IMR-90 (cell line): ENCODE measurements around the gene ADAMTS14. TPM values are rescaled to one million over a fixed set of nuclear protein-coding genes. Genes with fewer than 3 reads are reported as not detected.

ENCODE experiments used
- ATAC-seq: fragments of 200-7000 bp; cut with Tn5 transposase; 2 replicates; pipeline ENCODE4 v1.9.1; 2020; ENCODE audit warnings: low read depth, mild to moderate bottlenecking, moderate library complexity
- BruUV-seq: library from RNA; stranded (reverse); fragments of 400-500 nt; replicated peaks from 2 replicates; lab custom pipeline; 2021; lab: Mats Ljungman, UMichigan
- CTCF ChIA-PET: fragments of 300-600 bp; formaldehyde crosslinking; extraction: SDS; loops from one replicate; lab custom pipeline; 2021; ENCODE audit warnings: antibody characterized with exemption; lab: Yijun Ruan, JAX
- POLR2A ChIA-PET: fragments of 300-600 bp; sonication (Branson Sonifier 250); formaldehyde crosslinking; loops from one replicate; lab custom pipeline; 2022; ENCODE audit warnings: antibody characterized with exemption; ENCODE audit not compliant: unreplicated experiment; lab: Charles Lee
- DNase-seq: peaks from one replicate; pipeline ENCODE4 v3.0.0; 2013
- H2AFZ ChIP-seq: replicated peaks from 2 replicates; pipeline ENCODE3; 2013; ENCODE audit warnings: low read length, mild to moderate bottlenecking; ENCODE audit not compliant: poor library complexity
- H2AK5ac ChIP-seq: 2 replicates; pipeline ENCODE4 v1.6.1; 2013; ENCODE audit warnings: low read depth, low read length, inconsistent platforms
- H2AK9ac ChIP-seq: replicated peaks from 2 replicates; pipeline ENCODE3; 2013; ENCODE audit warnings: mild to moderate bottlenecking, low read depth, low read length, moderate library complexity; ENCODE audit not compliant: poor library complexity
- H2BK120ac ChIP-seq: 2 replicates; pipeline ENCODE4 v1.6.1; 2013; ENCODE audit warnings: low read depth, low read length, inconsistent platforms
- H2BK15ac ChIP-seq: 3 replicates; pipeline ENCODE4 v1.6.1; 2013; ENCODE audit warnings: low read depth, low read length, inconsistent platforms
- H2BK20ac ChIP-seq: 2 replicates; pipeline ENCODE4 v1.6.1; 2013; ENCODE audit warnings: low read depth, mild to moderate bottlenecking, inconsistent platforms, low read length, moderate library complexity
- H2BK5ac ChIP-seq: 2 replicates; pipeline ENCODE4 v1.6.1; 2013; ENCODE audit warnings: mild to moderate bottlenecking, low read depth, low read length, inconsistent platforms; ENCODE audit not compliant: poor library complexity, severe bottlenecking
- H3K14ac ChIP-seq: replicated peaks from 2 replicates; pipeline ENCODE4 v1.6.1; 2013; ENCODE audit warnings: low read depth, low read length, inconsistent platforms
- H3K18ac ChIP-seq: 2 replicates; pipeline ENCODE4 v1.6.1; 2013; ENCODE audit warnings: low read depth, low read length, control low read depth
- H3K23ac ChIP-seq: 2 replicates; pipeline ENCODE4 v1.6.1; 2013; ENCODE audit warnings: low read depth, low read length, inconsistent platforms
- H3K27ac ChIP-seq: 2 replicates; pipeline ENCODE4 v1.5.1; 2013; ENCODE audit warnings: mild to moderate bottlenecking, control low read depth, low read length; ENCODE audit not compliant: insufficient read depth
- H3K27me3 ChIP-seq: 2 replicates; pipeline ENCODE4 v1.6.1; 2013; ENCODE audit warnings: low read length; ENCODE audit not compliant: control insufficient read depth, insufficient read depth
- H3K36me3 ChIP-seq: 2 replicates; pipeline ENCODE4 v1.6.1; 2013; ENCODE audit warnings: low read length, mixed read lengths; ENCODE audit not compliant: control insufficient read depth, insufficient read depth
- H3K4ac ChIP-seq: 2 replicates; pipeline ENCODE4 v1.6.1; 2013; ENCODE audit warnings: low read depth, low read length, inconsistent platforms
- H3K4me1 ChIP-seq: 2 replicates; pipeline ENCODE4 v1.6.1; 2013; ENCODE audit warnings: low read length, mixed read lengths; ENCODE audit not compliant: control insufficient read depth, insufficient read depth
- H3K4me2 ChIP-seq: 2 replicates; pipeline ENCODE4 v1.6.1; 2013; ENCODE audit warnings: low read depth, mild to moderate bottlenecking, control low read depth, low read length, moderate library complexity
- H3K4me3 ChIP-seq: 2 replicates; pipeline ENCODE4 v1.5.1; 2013; ENCODE audit warnings: low read depth, mild to moderate bottlenecking, control low read depth, low read length, moderate library complexity; ENCODE audit not compliant: insufficient read depth
- H3K56ac ChIP-seq: 2 replicates; pipeline ENCODE4 v1.6.1; 2013; ENCODE audit warnings: low read length, inconsistent platforms; ENCODE audit not compliant: insufficient read depth; ENCODE audit errors: extremely low read depth
- H3K79me1 ChIP-seq, 2 experiments: 2 replicates each; pipeline ENCODE4 v1.6.1; 2013; ENCODE audit warnings: low read length in 2 of 2, inconsistent platforms in 1 of 2, low read depth in 1 of 2
- H3K9ac ChIP-seq: 2 replicates; pipeline ENCODE4 v1.6.1; 2013; ENCODE audit warnings: low read depth, low read length, control low read depth
- H3K9me1 ChIP-seq: 2 replicates; pipeline ENCODE4 v1.6.1; 2013; ENCODE audit warnings: low read length, inconsistent platforms; ENCODE audit not compliant: insufficient read depth
- H3K9me3 ChIP-seq: 2 replicates; pipeline ENCODE4 v1.6.1; 2013; ENCODE audit warnings: low read length; ENCODE audit not compliant: control insufficient read depth, insufficient read depth
- H4K20me1 ChIP-seq: 2 replicates; pipeline ENCODE4 v1.6.1; 2013; ENCODE audit warnings: low read length, inconsistent platforms; ENCODE audit not compliant: insufficient read depth
- H4K5ac ChIP-seq: 2 replicates; pipeline ENCODE4 v1.6.1; 2013; ENCODE audit warnings: mild to moderate bottlenecking, low read depth, low read length, control low read depth
- H4K8ac ChIP-seq, 2 experiments: 2 replicates each; pipeline ENCODE4 v1.6.1; 2013; ENCODE audit warnings: low read depth in 2 of 2, low read length in 2 of 2, control low read depth in 1 of 2, inconsistent platforms in 1 of 2
- H4K91ac ChIP-seq: 2 replicates; pipeline ENCODE4 v1.6.1; 2013; ENCODE audit warnings: low read depth, low read length, inconsistent platforms; ENCODE audit not compliant: insufficient read depth
- BHLHE40 ChIP-seq: fragments of 150-350 bp; IDR thresholded peaks from 2 replicates; pipeline ENCODE4 v1.6.1; 2016; ENCODE audit warnings: mild to moderate bottlenecking, low read depth, low read length
- CEBPB ChIP-seq: IDR thresholded peaks from 2 replicates; pipeline ENCODE4 v1.6.1; 2012; ENCODE audit warnings: low read depth, low read length, improper control_type of control experiment
- FOS ChIP-seq: fragments of 150-350 bp; IDR thresholded peaks from 2 replicates; pipeline ENCODE4 v1.6.1; 2016; ENCODE audit warnings: low read depth, low read length
- MAFK ChIP-seq: IDR thresholded peaks from 2 replicates; pipeline ENCODE4 v1.6.1; 2012; ENCODE audit warnings: low read depth, low read length, improper control_type of control experiment
- MAZ ChIP-seq: IDR thresholded peaks from 2 replicates; pipeline ENCODE4 v1.6.1; 2012; ENCODE audit warnings: low read depth, mild to moderate bottlenecking, low read length, improper control_type of control experiment, moderate library complexity, borderline replicate concordance
- MXI1 ChIP-seq: IDR thresholded peaks from 2 replicates; pipeline ENCODE4 v1.6.1; 2012; ENCODE audit warnings: low read depth, mild to moderate bottlenecking, low read length, moderate library complexity, borderline replicate concordance
- NFE2L2 ChIP-seq: fragments of 150-350 bp; IDR thresholded peaks from 2 replicates; pipeline ENCODE4 v1.6.1; 2016; ENCODE audit warnings: low read depth, mild to moderate bottlenecking, low read length
- RCOR1 ChIP-seq: IDR thresholded peaks from 2 replicates; pipeline ENCODE4 v1.6.1; 2012; ENCODE audit warnings: mild to moderate bottlenecking, low read length, improper control_type of control experiment; ENCODE audit not compliant: insufficient replicate concordance
- SMC3 ChIP-seq: fragments of 150-350 bp; IDR thresholded peaks from 2 replicates; pipeline ENCODE4 v1.6.1; 2016; ENCODE audit warnings: low read depth, mild to moderate bottlenecking, antibody characterized with exemption, low read length, moderate library complexity
- WGBS, 2 experiments: methylation state at CpG; one replicate each; pipeline versions ENCODE4 v1.1.5 to v1.1.7; 2013; ENCODE audit warnings: missing lambda C conversion rate in 2 of 2; ENCODE audit not compliant: insufficient read length in 1 of 2; ENCODE audit errors: extremely low coverage in 2 of 2; 5-methylcytosine and 5-hydroxymethylcytosine counted together
- dilution Hi-C: fragments of 300-500 bp; cut with HindIII; formaldehyde crosslinking; loops from one replicate; pipeline ENCODE4 v1.14.3; 2018; ENCODE audit warnings: low sequenced_read_pairs; ENCODE audit not compliant: unreplicated experiment
- in situ Hi-C: fragments of 300-500 bp; cut with MboI; formaldehyde crosslinking; loops from 3 replicates; pipeline ENCODE4 v1.14.3; 2019; ENCODE audit warnings: low sequenced_read_pairs, inconsistent platforms, mixed read lengths
- intact Hi-C: fragments of 100-400 bp; cut with micrococcal nuclease; formaldehyde crosslinking; loops from 2 replicates; pipeline ENCODE4 v1.10.0; 2022
- polyA plus RNA-seq, 3 experiments: library from polyadenylated mRNA; depleted of rRNA; stranded (reverse); fragments of >200 nt; gene quantifications; 2 replicates each; pipeline ENCODE4 v1.2.3, GENCODE V29; 2012; ENCODE audit warnings: low replicate concordance in 1 of 3
- total RNA-seq: library from RNA; depleted of rRNA; stranded (reverse); fragments of >200 nt; gene quantifications from 2 replicates; pipeline ENCODE4 v1.2.3, GENCODE V29; 2012
- TF ChIP-seq, protein P1 (sequence below): fragments of 150-350 bp; IDR thresholded peaks from 2 replicates; pipeline ENCODE4 v1.6.1; 2017; ENCODE audit warnings: mild to moderate bottlenecking, antibody characterized with exemption, low read length, low read depth
- TF ChIP-seq, protein P2 (sequence below): fragments of 150-350 bp; IDR thresholded peaks from 2 replicates; pipeline ENCODE4 v1.6.1; 2016; ENCODE audit warnings: low read depth, mild to moderate bottlenecking, low read length, moderate library complexity, borderline replicate concordance

The ADAMTS14 gene
- total and polyA plus RNA-seq, 2 of the 4 experiments (the other 2 are of a cell fraction), result under 0.01 to 0.31 TPM

DNA sequence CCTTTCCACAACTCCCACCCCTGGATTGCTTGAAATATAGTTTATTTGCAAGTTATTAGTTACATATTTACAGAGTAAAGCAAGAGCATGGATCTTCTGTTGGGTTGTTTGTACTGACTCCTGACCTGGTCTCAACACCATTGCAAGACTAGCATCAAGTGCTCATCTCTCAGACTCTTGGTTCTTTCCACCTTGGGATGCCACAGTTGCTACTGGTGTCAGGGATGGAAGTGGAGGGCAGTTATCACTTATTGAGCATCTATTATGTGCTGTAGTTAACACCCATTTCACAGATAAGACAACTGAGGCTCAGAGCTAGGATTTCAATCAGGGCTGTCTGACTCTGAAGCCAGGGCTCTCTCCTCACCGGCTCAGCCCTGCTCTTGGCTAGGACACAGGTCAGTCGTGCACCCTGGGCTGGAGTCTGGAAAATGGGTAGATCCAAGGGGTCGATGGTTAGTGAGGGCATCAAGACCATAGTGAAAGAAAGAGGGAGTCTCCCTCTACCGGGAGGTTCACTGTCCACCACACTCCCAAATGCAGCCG is 614 bp upstream of the ADAMTS14 start (continued):
- no peak for TF ChIP-seq MAFK

DNA sequence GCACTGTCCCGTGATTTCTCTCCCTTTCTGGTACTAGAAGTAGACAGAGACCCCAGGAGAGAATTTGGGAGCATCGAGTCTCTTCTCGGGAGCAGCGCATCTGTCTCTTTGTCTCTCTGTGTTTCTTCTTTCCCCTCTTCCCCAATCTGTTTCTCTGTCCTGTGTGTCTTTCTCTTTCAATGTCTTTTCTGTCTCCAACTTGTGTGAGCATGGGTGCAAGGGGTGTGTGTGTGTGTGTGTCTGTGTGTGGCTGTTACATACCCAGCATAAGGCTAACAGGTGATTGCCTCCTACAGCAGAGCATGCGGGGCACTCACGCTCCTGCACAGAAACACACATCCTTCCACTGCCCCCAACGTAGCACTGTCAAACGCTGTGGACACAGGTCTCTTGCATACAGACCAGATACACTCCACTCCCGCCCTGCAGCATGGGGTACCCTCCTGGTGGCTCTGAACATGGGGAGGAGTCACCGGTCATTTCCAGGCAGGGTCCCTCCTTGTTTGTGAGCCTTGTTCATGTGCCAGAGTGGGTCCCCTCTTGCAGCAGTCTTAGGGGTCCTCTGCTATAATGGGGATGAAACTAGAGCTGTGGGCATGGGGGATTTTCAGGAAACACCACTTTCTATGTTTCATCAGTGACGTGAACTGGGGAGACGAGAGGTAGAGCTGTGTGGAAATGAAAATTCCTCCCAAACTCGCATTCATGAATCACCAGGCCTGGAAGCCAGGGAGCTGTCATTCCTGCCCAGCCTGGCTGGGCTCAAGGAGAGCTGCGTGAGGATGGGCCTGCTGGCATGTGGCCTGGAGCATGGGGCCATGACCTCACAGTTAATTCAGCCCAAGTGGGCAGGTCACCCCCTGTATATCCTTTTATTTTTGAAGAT is 980 bp downstream of the ADAMTS14 start:
- Histone ChIP-seq H2BK20ac (no peak overlapping the region), H2BK120ac (peak overlapping the region; percentile 49; the same call in 1 of the 2 replicates), H4K91ac (no peak overlapping the region), H3K18ac (no peak overlapping the region), H3K4me2 (peak overlapping the region; percentile 46), H2BK15ac (peak overlapping the region; percentile 48; the same call in 1 of the 3 replicates), H2AFZ (peak overlapping the region; percentile 78), H3K27ac (no peak overlapping the region), H3K36me3 (no peaks in the 10 kb centered on the region), H3K79me1 (no peaks in the 10 kb centered on the region), H3K9me3 (no peaks in the 10 kb centered on the region), H2BK5ac (no peak overlapping the region), H4K5ac (no peak overlapping the region), H3K23ac (peak overlapping the region; percentile 91), H3K27me3 (peaks cover 10% of the 10 kb centered on the region), H3K56ac (peak overlapping the region; percentile 47; the same call in 1 of the 2 replicates), H3K4ac (peak overlapping the region; percentile 61), H2AK9ac (peak overlapping the region; percentile 70), H4K20me1 (no peaks in the 10 kb centered on the region), H3K4me3 (no peak overlapping the region), H3K9ac (no peak overlapping the region), H3K14ac (peak overlapping the region; percentile 71), H2AK5ac (peak overlapping the region; percentile 20; the same call in 1 of the 2 replicates), H3K9me1 (peaks cover 4% of the 10 kb centered on the region; the same call in 1 of the 2 replicates), H4K8ac (no peak overlapping the region; a peak in 1 of 4 replicates), H3K4me1 (peaks cover 7% of the 10 kb centered on the region; the same call in 1 of the 2 replicates)
- dilution Hi-C loops, result no loop called here
- peak; percentile 75 for DNase-seq
- in situ Hi-C loops, result no loop called here
- no TSS peak for BruUV-seq
- intact Hi-C loops, result loop anchor here (1.0 to 5.0 kb wide), 2 partner anchors 121 to 207 kb away; no protein-coding TSS in a partner anchor
- ChIA-PET POLR2A (no interaction called here), CTCF (interaction anchor here (0.9 kb wide), 1 partner anchor 9 kb away, joined by 3 read pairs; no protein-coding TSS in a partner anchor)
- 0% methylated on average over 1 of the region's 14 CpGs; no CpG with 5 or more reads in 1 of the 2 experiments for WGBS, 2 experiments
- TF ChIP-seq CEBPB, result 0 out of 2 replicates have a peak, but pooled peaks have one; percentile 15
- TF ChIP-seq, protein P1, sequence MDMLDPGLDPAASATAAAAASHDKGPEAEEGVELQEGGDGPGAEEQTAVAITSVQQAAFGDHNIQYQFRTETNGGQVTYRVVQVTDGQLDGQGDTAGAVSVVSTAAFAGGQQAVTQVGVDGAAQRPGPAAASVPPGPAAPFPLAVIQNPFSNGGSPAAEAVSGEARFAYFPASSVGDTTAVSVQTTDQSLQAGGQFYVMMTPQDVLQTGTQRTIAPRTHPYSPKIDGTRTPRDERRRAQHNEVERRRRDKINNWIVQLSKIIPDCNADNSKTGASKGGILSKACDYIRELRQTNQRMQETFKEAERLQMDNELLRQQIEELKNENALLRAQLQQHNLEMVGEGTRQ, result no peak
- TF ChIP-seq RCOR1, result no peak
- no peak for TF ChIP-seq SMC3
- TF ChIP-seq, protein P2, sequence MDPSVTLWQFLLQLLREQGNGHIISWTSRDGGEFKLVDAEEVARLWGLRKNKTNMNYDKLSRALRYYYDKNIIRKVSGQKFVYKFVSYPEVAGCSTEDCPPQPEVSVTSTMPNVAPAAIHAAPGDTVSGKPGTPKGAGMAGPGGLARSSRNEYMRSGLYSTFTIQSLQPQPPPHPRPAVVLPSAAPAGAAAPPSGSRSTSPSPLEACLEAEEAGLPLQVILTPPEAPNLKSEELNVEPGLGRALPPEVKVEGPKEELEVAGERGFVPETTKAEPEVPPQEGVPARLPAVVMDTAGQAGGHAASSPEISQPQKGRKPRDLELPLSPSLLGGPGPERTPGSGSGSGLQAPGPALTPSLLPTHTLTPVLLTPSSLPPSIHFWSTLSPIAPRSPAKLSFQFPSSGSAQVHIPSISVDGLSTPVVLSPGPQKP, result no peak
- peak; percentile 36 for TF ChIP-seq FOS
- 0 out of 2 replicates have a peak, but pooled peaks have one; percentile 17 for TF ChIP-seq BHLHE40
- no peak for TF ChIP-seq MAZ
- TF ChIP-seq MAFK, result no peak
- TF ChIP-seq NFE2L2, result no peak
- TF ChIP-seq MXI1, result 0 out of 2 replicates have a peak, but pooled peaks have one; percentile 25
- ATAC-seq, result peak; percentile 70
